DOHH2 (cell line): Measurements from ENCODE around the gene RALGAPA2.

Source experiments
- EZH2phosphoT487 ChIP-seq: fragments of 200-600 bp; sonication (generic); IDR thresholded peaks from 2 replicates; pipeline ENCODE4 v1.6.1; 2017; ENCODE audit warnings: borderline replicate concordance, mild to moderate bottlenecking, antibody characterized with exemption, low read length, moderate library complexity, mixed read lengths
- TF ChIP-seq, protein P1 (sequence below): fragments of 200-600 bp; sonication (generic); IDR thresholded peaks from one replicate; pipeline ENCODE4 v1.5.1; 2014; ENCODE audit warnings: antibody characterized with exemption, mild to moderate bottlenecking, low read depth, low read length; ENCODE audit not compliant: poor library complexity, severe bottlenecking

GRCh38 chr20:20432618-20433286 lies 279.7 kb downstream of the RALGAPA2 start:
- TF ChIP-seq, protein P1, sequence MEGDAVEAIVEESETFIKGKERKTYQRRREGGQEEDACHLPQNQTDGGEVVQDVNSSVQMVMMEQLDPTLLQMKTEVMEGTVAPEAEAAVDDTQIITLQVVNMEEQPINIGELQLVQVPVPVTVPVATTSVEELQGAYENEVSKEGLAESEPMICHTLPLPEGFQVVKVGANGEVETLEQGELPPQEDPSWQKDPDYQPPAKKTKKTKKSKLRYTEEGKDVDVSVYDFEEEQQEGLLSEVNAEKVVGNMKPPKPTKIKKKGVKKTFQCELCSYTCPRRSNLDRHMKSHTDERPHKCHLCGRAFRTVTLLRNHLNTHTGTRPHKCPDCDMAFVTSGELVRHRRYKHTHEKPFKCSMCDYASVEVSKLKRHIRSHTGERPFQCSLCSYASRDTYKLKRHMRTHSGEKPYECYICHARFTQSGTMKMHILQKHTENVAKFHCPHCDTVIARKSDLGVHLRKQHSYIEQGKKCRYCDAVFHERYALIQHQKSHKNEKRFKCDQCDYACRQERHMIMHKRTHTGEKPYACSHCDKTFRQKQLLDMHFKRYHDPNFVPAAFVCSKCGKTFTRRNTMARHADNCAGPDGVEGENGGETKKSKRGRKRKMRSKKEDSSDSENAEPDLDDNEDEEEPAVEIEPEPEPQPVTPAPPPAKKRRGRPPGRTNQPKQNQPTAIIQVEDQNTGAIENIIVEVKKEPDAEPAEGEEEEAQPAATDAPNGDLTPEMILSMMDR: no peak
- no peak for TF ChIP-seq EZH2phosphoT487
